ENCODE data around the gene SELENOO.

- TF ChIP-seq POLR2A (IDR thresholded peaks at IDR 0.05; ENCODE audit: extremely low read depth, insufficient read length) = no peak
- TF ChIP-seq CTCF (IDR thresholded peaks at IDR 0.05; ENCODE audit: low read depth, low read length) = no peak
- no peak for TF ChIP-seq MAX (IDR thresholded peaks at IDR 0.05; ENCODE audit: low read depth, low read length)
- no peak for TF ChIP-seq MYC (IDR thresholded peaks at IDR 0.05; ENCODE audit: low read depth, low read length)
Observed at GRCh38 chr22:50246242-50247175, 45.7 kb downstream of the SELENOO start.
